K562 (cell line): ENCODE data around the gene KXD1. TPM values are rescaled to one million over a fixed set of nuclear protein-coding genes. Genes with fewer than 3 reads are reported as not detected.
A peak's percentile ranks its signal among the peaks of the same experiment; 100 is the strongest.

ENCODE experiments used
- ATAC-seq: fragments of 200-7000 bp; cut with Tn5 transposase; 3 replicates; pipeline ENCODE4 v1.9.1; 2020; ENCODE audit warnings: moderate library complexity
- BruUV-seq: library from RNA; stranded (reverse); fragments of 400-500 nt; replicated peaks from 2 replicates; lab custom pipeline; 2021; lab: Mats Ljungman, UMichigan
- CTCF ChIA-PET: fragments of 300-600 bp; formaldehyde crosslinking; extraction: SDS; loops from one replicate; lab custom pipeline; 2021; ENCODE audit warnings: low intra/inter-chr PET ratio; lab: Yijun Ruan, JAX
- POLR2A ChIA-PET: fragments of 300-600, 350-650 bp; sonication (Branson Sonifier 250); formaldehyde crosslinking; extraction: SDS; loops from one replicate; lab custom pipeline; 2021; ENCODE audit warnings: antibody characterized with exemption, inconsistent platforms; lab: Yijun Ruan, JAX
- DNase-seq, 4 experiments: peaks; one replicate each; pipeline versions ENCODE4 v3.0.0 to v3.0.0-alpha.2; 2011 to 2018; ENCODE audit warnings: low spot score in 3 of 4, mixed read lengths in 3 of 4; ENCODE audit errors: extremely low read depth in 1 of 4
- FAIRE-seq: peaks from 2 replicates; lab custom pipeline; 2011; peaks lifted over from hg19 to GRCh38; lab: Jason Lieb, UNC
- H2AFZ ChIP-seq: 2 replicates; pipeline ENCODE4 v1.6.0; 2011; ENCODE audit warnings: low read depth, low read length, control low read depth, inconsistent platforms
- H3K27ac ChIP-seq: fragments of 200-600 bp; 3 replicates; pipeline ENCODE4 v1.8.0; 2011; ENCODE audit warnings: low read depth, mild to moderate bottlenecking, control low read depth, inconsistent platforms, low read length, moderate library complexity, mixed read lengths; ENCODE audit errors: extremely low read depth
- H3K27me3 ChIP-seq, 2 experiments: fragments of 300-600 bp in 1 of 2; 2 replicates in 1 of 2; 3 replicates in 1 of 2; pipeline versions ENCODE4 v1.6.0 to v1.8.0; 2011; ENCODE audit warnings: inconsistent platforms in 2 of 2, low read length in 2 of 2, mild to moderate bottlenecking in 1 of 2, mixed read lengths in 1 of 2, moderate library complexity in 1 of 2; ENCODE audit not compliant: control insufficient read depth in 2 of 2, insufficient read depth in 2 of 2
- H3K36me3 ChIP-seq: fragments of 300-600 bp; 3 replicates; pipeline ENCODE4 v1.8.0; 2011; ENCODE audit warnings: mild to moderate bottlenecking, low read length, inconsistent platforms; ENCODE audit not compliant: control insufficient read depth, insufficient read depth
- H3K4me1 ChIP-seq, 2 experiments: fragments of 200-600 bp in 1 of 2; replicated peaks in 1 of 2; 2 replicates in 1 of 2; 3 replicates in 1 of 2; pipeline versions ENCODE4 v1.5.1 to v1.8.0; 2011; ENCODE audit warnings: inconsistent platforms in 2 of 2, low read length in 2 of 2, mild to moderate bottlenecking in 1 of 2, mixed read lengths in 1 of 2, moderate library complexity in 1 of 2; ENCODE audit not compliant: control insufficient read depth in 2 of 2, insufficient read depth in 2 of 2
- H3K4me2 ChIP-seq: 2 replicates; pipeline ENCODE4 v1.6.1; 2011; ENCODE audit warnings: low read length, control low read depth, inconsistent platforms, mixed read lengths; ENCODE audit not compliant: insufficient read depth
- H3K4me3 ChIP-seq: fragments of 200-600 bp; sonication (generic), shearing (Covaris generic); 2 replicates; pipeline ENCODE4 v1.5.1; 2016; ENCODE audit warnings: control low read depth, inconsistent platforms
- H3K79me2 ChIP-seq: fragments of 200-600 bp; 3 replicates; pipeline ENCODE4 v1.8.0; 2011; ENCODE audit warnings: low read length, inconsistent platforms; ENCODE audit not compliant: control insufficient read depth, insufficient read depth
- H3K9ac ChIP-seq, 2 experiments: 2 replicates each; pipeline versions ENCODE4 v1.6.0 to v1.6.1; 2011; ENCODE audit warnings: low read depth in 2 of 2, low read length in 2 of 2, control low read depth in 1 of 2, inconsistent platforms in 1 of 2, mild to moderate bottlenecking in 1 of 2, mixed read lengths in 1 of 2; ENCODE audit not compliant: insufficient read depth in 1 of 2
- H3K9me1 ChIP-seq: one replicate; pipeline ENCODE4 v1.6.0; 2011; ENCODE audit warnings: inconsistent platforms, mild to moderate bottlenecking, low read length, moderate library complexity; ENCODE audit not compliant: control insufficient read depth, insufficient read depth
- H3K9me3 ChIP-seq: replicated peaks from 2 replicates; pipeline ENCODE4 v1.5.1; 2011; ENCODE audit warnings: low read depth, low read length, inconsistent platforms; ENCODE audit not compliant: control insufficient read depth, insufficient read depth
- H4K20me1 ChIP-seq: replicated peaks from 2 replicates; pipeline ENCODE4 v1.6.1; 2011; ENCODE audit warnings: low read length, inconsistent platforms, mixed read lengths; ENCODE audit not compliant: control insufficient read depth, insufficient read depth
- BCOR ChIP-seq: fragments of 450-650 bp; IDR thresholded peaks from 2 replicates; pipeline ENCODE4 v1.6.1; 2016
- CBX1 ChIP-seq: sonication (generic); IDR thresholded peaks from 2 replicates; pipeline ENCODE4 v1.6.1; 2016; ENCODE audit warnings: antibody characterized with exemption, low read depth, mild to moderate bottlenecking
- CBX3 ChIP-seq, 2 experiments: IDR thresholded peaks; 1 replicate in 1 of 2; 2 replicates in 1 of 2; pipeline ENCODE4 v1.6.1; 2012; ENCODE audit warnings: inconsistent platforms in 2 of 2, low read length in 2 of 2, borderline replicate concordance in 1 of 2, control low read depth in 1 of 2
- CREBBP ChIP-seq: IDR thresholded peaks from one replicate; pipeline ENCODE4 v1.6.1; 2012; ENCODE audit warnings: low read depth, mild to moderate bottlenecking, control low read depth, inconsistent platforms, low read length
- KDM1A ChIP-seq, 2 experiments: fragments of 450-650 bp; IDR thresholded peaks; 2 replicates each; pipeline ENCODE4 v1.6.1; 2016; ENCODE audit warnings: mild to moderate bottlenecking in 2 of 2
- MAX ChIP-seq: sonication (generic); formaldehyde crosslinking; IDR thresholded peaks from 2 replicates; pipeline ENCODE4 v1.9.0; 2022; ENCODE audit warnings: mild to moderate bottlenecking, missing genetic modification reagents
- POLR2AphosphoS2 ChIP-seq: IDR thresholded peaks from 2 replicates; pipeline ENCODE4 v1.6.1; 2012; ENCODE audit warnings: low read length, improper control_type of control experiment
- PTBP1 ChIP-seq: fragments of 200-400 bp; formaldehyde crosslinking; IDR thresholded peaks from 2 replicates; pipeline ENCODE4 v1.6.1; 2017; ENCODE audit warnings: low read depth, low read length
- RAD51 ChIP-seq: fragments of 450-650 bp; IDR thresholded peaks from 2 replicates; pipeline ENCODE4 v1.7.1; 2016; ENCODE audit warnings: low read depth, mild to moderate bottlenecking, borderline replicate concordance
- RBFOX2 ChIP-seq: fragments of 200-400 bp; formaldehyde crosslinking; IDR thresholded peaks from 2 replicates; pipeline ENCODE4 v1.6.1; 2017; ENCODE audit warnings: low read depth, mild to moderate bottlenecking, low read length, moderate library complexity
- RBM25 ChIP-seq: fragments of 200-400 bp; formaldehyde crosslinking; IDR thresholded peaks from 2 replicates; pipeline ENCODE4 v1.6.1; 2018; ENCODE audit warnings: low read length, low read depth, moderate library complexity; ENCODE audit not compliant: severe bottlenecking
- THRA ChIP-seq: fragments of 450-650 bp; IDR thresholded peaks from 2 replicates; pipeline ENCODE4 v1.6.1; 2017; ENCODE audit warnings: mild to moderate bottlenecking, moderate library complexity
- USF2 ChIP-seq: sonication (generic); formaldehyde crosslinking; IDR thresholded peaks from 2 replicates; pipeline ENCODE4 v1.5.0; 2020; ENCODE audit warnings: missing genetic modification reagents
- ZEB2 ChIP-seq: fragments of 450-650 bp; IDR thresholded peaks from 2 replicates; pipeline ENCODE4 v1.6.1; 2016
- ZFP36 ChIP-seq: fragments of 150-350 bp; IDR thresholded peaks from 2 replicates; pipeline ENCODE4 v1.6.1; 2018; ENCODE audit warnings: low read length, low read depth; ENCODE audit not compliant: partially characterized antibody
- ZNF121 ChIP-seq: sonication (generic); formaldehyde crosslinking; conservative IDR thresholded peaks from 2 replicates; pipeline ENCODE4 v1.8.0; 2022; ENCODE audit warnings: missing genetic modification reagents
- ZNF224 ChIP-seq: sonication (generic); formaldehyde crosslinking; IDR thresholded peaks from 2 replicates; pipeline ENCODE4 v1.8.0; 2022; ENCODE audit warnings: mild to moderate bottlenecking, missing genetic modification reagents
- ZNF277 ChIP-seq: fragments of 250-450 bp; sonication (Bioruptor Pico); IDR thresholded peaks from 2 replicates; pipeline ENCODE4 v1.8.0; 2022; ENCODE audit warnings: inconsistent platforms, mild to moderate bottlenecking, moderate library complexity, borderline replicate concordance
- ZNF780A ChIP-seq: fragments of 250-450 bp; sonication (Bioruptor Pico); IDR thresholded peaks from 2 replicates; pipeline ENCODE4 v1.5.0; 2021; ENCODE audit warnings: mild to moderate bottlenecking
- WGBS: fragments of 100-300 bp; shearing (Covaris generic); methylation state at CpG from one replicate; pipeline ENCODE4 v1.1.6; 2016; ENCODE audit warnings: low coverage, mixed read lengths; ENCODE audit not compliant: insufficient coverage; ENCODE audit errors: missing lambda C conversion rate; 5-methylcytosine and 5-hydroxymethylcytosine counted together
- in situ Hi-C: fragments of 300-500 bp; cut with MboI; formaldehyde crosslinking; loops from 4 replicates; pipeline ENCODE4 v1.15.0; 2018; ENCODE audit warnings: inconsistent platforms, mixed read lengths
- intact Hi-C: fragments of 100-400 bp; cut with micrococcal nuclease; formaldehyde crosslinking; loops from 2 replicates; pipeline ENCODE4 v1.14.2; 2022
- polyA plus RNA-seq, 8 experiments: library from polyadenylated mRNA; depleted of rRNA in 4 of 8; stranded (reverse) in 5 of 8; unstranded in 3 of 8; fragments of >200 nt; fragmentation: Nextera tagmentation in 2 of 8; fragmentation: Illumina TruSeq in 1 of 8; extraction: Ambion mirVana in 2 of 8; extraction: Trizol in 1 of 8; gene quantifications; 2 replicates each; pipeline versions ENCODE4 v1.2.1 to v1.2.3, GENCODE V29; 2011 to 2014; ENCODE audit warnings: inconsistent platforms in 1 of 8, missing spikeins in 1 of 8
- total RNA-seq, 7 experiments: library from RNA; depleted of rRNA in 6 of 7; stranded (reverse); fragments of >200 nt in 6 of 7; fragmentation: Illumina TruSeq in 2 of 7; extraction: Trizol in 2 of 7; gene quantifications; 2 replicates each; pipeline versions ENCODE4 v1.2.1 to v1.2.3, GENCODE V29; 2011 to 2021; ENCODE audit warnings: low replicate concordance in 1 of 7

Gene KXD1
- total and polyA plus RNA-seq, 9 of the 15 experiments (the other 6 are each of a cell fraction or from before 2014, with no cell fraction given): 21.9 to 210 (median 118) TPM

- CTCF ChIA-PET: no interaction called here
- TF ChIP-seq KDM1A (IDR thresholded peaks at IDR 0.05) (peak; percentile 17 to 46; a peak in 2 of 4 replicates), RAD51 (peak; percentile 25; the same call in 1 of the 2 replicates), CBX1 (0 out of 2 replicates have a peak, but pooled peaks have one; percentile 31), THRA (no peak), RBFOX2 (0 out of 2 replicates have a peak, but pooled peaks have one; percentile 1), RBM25 (peak; percentile 63), ZEB2 (no peak), BCOR (peak; percentile 77), POLR2AphosphoS2 (no peak), ZNF224 (CRISPR knock-in tag) (no peak), CREBBP (no peak), CBX3 (IDR thresholded peaks at IDR 0.05; ENCODE audit: borderline replicate concordance in 1 of 2, low read length in 2 of 2) (peak in 1 of 2 experiments; percentile 10; a peak in 1 of 3 replicates), ZFP36 (peak; percentile 85), ZNF121 (CRISPR knock-in tag) (peak; percentile 92), ZNF277 (CRISPR knock-in tag) (no peak), ZNF780A (CRISPR knock-in tag) (no peak), MAX (0 out of 2 replicates have a peak, but pooled peaks have one; percentile 26), PTBP1 (0 out of 2 replicates have a peak, but pooled peaks have one; percentile 61), USF2 (CRISPR knock-in tag) (no peak)
Measured at GRCh38 chr19:18541258-18541991, 16.2 kb upstream of the KXD1 start.

More at GRCh38 chr19:18541258-18541991, 16.2 kb upstream of the KXD1 start:
- no peak for FAIRE-seq
- POLR2A ChIA-PET: interaction anchor here (0.7 to 1.6 kb wide), 3 partner anchors 10 to 105 kb away, joined by 3 to 9 read pairs (median 8); partner anchors contain the start of gene ELL
- peaks cover 21% of the 10 kb centered on the region for H3K79me2 ChIP-seq
- no peak overlapping the region for H3K27ac ChIP-seq
- H3K36me3 ChIP-seq: peaks cover 50% of the 10 kb centered on the region
- 0 out of 2 replicates have a peak overlapping the region, but pooled peaks have one; percentile 91 for H3K4me2 ChIP-seq
- intact Hi-C loops (loop anchor here (5.0 kb wide), 1 partner anchor 136 kb away; no protein-coding TSS in a partner anchor), in situ Hi-C loops (no loop called here)
- no peaks in the 10 kb centered on the region for H3K9me1 ChIP-seq
- peaks cover 18 to 42% of the 10 kb centered on the region in 2 experiments for H3K4me1 ChIP-seq
- peak overlapping the region in 1 of 2 experiments; percentile 56; a peak in 2 of 4 replicates for H3K9ac ChIP-seq
- H4K20me1 ChIP-seq: peaks cover 3% of the 10 kb centered on the region; the same call in 1 of the 2 replicates
- 84% methylated on average over 13 of the region's 21 CpGs for WGBS
- H3K9me3 ChIP-seq: no peaks in the 10 kb centered on the region
- no peak overlapping the region for H2AFZ ChIP-seq
- no peak overlapping the region for H3K4me3 ChIP-seq
- BruUV-seq: no TSS peak
- no peaks in the 10 kb centered on the region for H3K27me3 ChIP-seq
- DNase-seq: peak in 1 of 4 experiments; percentile 9
- ATAC-seq: no peak
